Measurements from ENCODE around the gene CDKN1A.

DNA sequence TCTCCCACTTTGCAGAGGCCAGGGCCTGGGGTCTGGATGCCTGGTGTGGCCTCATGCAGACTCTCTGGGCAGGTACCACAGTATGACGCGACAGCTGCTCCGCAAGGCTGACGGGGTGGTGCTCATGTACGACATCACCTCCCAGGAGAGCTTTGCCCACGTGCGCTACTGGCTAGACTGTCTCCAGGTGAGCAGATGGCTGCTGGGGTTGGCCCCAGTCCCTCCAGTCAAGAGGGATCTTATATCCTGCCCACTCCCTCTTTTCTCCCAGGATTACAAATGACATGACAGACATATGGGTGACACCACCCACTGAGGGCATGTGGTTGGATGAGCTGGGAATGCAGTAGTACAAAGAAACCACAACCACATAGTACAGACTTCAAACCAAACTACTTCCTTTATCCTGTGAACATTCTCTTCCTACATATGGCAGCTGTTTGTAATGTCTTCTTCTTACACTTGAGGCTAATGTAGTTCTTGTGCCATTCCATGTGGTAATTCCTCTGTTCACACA, 49.0 kb downstream of the CDKN1A start:
- TF ChIP-seq CTCF (IDR thresholded peaks at IDR 0.05; ENCODE audit: low read length) (no peak), EZH2 (IDR thresholded peaks at IDR 0.05; ENCODE audit: borderline replicate concordance, low read length) (no peak)
